ENCODE data around the gene CYB5R2. TPM values are rescaled to one million over a fixed set of nuclear protein-coding genes. Genes with fewer than 3 reads are reported as not detected.

CYB5R2 gene
- total RNA-seq, 1 donor from 2014 or later = 3.8 TPM

DNA sequence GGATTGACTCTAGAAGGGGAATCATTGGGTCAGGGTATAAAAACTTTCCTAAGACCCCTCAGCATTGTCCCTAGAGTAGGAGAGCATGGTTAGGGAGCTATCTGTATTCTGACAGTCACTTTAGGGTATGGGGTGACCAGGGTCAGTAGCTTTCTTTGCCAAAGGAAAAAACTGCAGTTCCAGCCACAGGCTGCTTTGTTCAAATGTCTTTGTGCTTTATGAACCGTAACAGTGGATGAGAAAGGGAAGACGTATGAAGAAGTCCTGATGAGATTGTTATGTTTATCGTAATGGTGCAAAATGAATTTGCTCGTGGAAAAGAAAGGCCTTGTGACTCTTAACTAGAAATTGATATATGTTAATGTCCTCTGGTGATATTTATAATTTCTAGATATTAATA lies 30.0 kb downstream of the CYB5R2 start:
- H3K4me1 Mint-ChIP-seq (ENCODE audit: low read depth) = no peaks in the 10 kb centered on the region
- no peaks in the 10 kb centered on the region for H3K9me3 Mint-ChIP-seq
- H3K27ac Mint-ChIP-seq = no peak overlapping the region
- no peak overlapping the region for H3K4me3 Mint-ChIP-seq (ENCODE audit: low read depth)
- intact Hi-C loops (cut with micrococcal nuclease) = no loop called here
- no peaks in the 10 kb centered on the region for H3K27me3 Mint-ChIP-seq (ENCODE audit: low read depth)
- DNase-seq (ENCODE audit: low spot score) = no peak
- H3K36me3 Mint-ChIP-seq (ENCODE audit: low read depth) = no peaks in the 10 kb centered on the region

DNA sequence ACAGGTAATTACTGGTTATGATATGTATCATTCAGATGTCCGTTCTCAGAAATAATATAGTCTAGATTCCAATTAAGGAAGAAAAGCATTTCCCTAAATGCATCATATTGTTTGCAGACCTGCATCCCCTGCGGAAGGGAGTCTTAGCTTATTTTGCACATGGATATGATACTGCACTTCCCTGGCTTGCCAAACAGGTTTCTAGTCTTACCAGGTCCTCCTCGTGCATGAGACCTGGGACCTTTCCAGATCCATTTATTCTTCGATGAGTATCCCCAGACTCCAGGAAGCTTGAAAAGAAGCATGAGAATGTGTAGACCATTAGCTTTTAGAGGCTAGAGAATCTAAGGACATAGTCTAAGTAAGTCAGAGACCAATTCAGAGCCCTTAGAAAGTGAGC lies 30.6 kb downstream of the CYB5R2 start:
- Mint-ChIP-seq H3K36me3 (ENCODE audit: low read depth) (no peaks in the 10 kb centered on the region), H3K4me3 (ENCODE audit: low read depth) (no peak overlapping the region)

DNA sequence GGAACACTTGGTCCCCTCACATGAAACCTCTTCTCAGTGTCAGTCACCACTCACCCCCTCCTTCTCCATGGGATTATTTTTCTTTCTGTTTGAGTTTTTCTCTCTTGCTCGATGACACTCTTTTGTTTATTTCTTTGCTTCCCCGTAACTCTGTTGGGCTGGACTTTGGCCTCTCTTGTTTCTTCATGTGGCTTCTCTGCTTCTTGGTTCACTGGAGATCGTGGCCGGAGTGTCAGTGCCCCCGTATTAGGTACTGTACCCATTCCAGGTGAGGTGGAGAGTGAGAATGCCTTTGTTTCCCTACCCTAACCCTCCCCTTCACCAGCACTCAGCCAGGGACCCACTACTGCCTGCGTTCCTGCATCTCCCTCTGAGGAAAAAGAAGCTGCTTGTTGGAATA lies 32.5 kb downstream of the CYB5R2 start:
- Mint-ChIP-seq H3K4me1 (ENCODE audit: low read depth) (no peaks in the 10 kb centered on the region), H3K36me3 (ENCODE audit: low read depth) (no peaks in the 10 kb centered on the region), H3K27me3 (ENCODE audit: low read depth) (no peaks in the 10 kb centered on the region), H3K27ac (no peak overlapping the region), H3K4me3 (ENCODE audit: low read depth) (no peak overlapping the region), H3K9me3 (no peaks in the 10 kb centered on the region)
- no peak for DNase-seq (ENCODE audit: low spot score)
- intact Hi-C loops (cut with micrococcal nuclease) = no loop called here

More for the DNA sequence above, 30.6 kb downstream of the CYB5R2 start:
- Mint-ChIP-seq H3K4me1 (ENCODE audit: low read depth) (no peaks in the 10 kb centered on the region), H3K9me3 (no peaks in the 10 kb centered on the region), H3K27ac (no peak overlapping the region), H3K27me3 (ENCODE audit: low read depth) (no peaks in the 10 kb centered on the region)
- DNase-seq (ENCODE audit: low spot score) = no peak
- intact Hi-C loops (cut with micrococcal nuclease) = no loop called here

DNA sequence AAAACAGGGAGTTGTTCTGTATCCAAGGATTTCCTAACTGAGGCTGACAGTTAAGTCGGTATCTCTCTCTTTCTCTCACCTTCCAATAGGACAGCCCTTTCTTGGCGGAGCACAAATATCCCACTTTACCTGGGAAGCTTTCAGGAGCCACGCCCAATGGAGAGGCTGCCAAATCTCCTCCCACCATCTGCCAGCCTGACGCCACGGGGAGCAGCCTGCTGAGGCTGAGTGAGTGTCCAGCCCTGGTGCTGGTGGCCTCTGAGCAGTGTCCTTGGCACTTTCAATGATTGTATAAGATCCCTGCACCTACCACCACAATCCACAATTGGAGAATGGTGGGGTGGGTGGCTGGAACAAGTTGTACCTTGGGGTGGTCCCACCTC lies 33.7 kb downstream of the CYB5R2 start:
- H3K27ac Mint-ChIP-seq = no peak overlapping the region
- no peaks in the 10 kb centered on the region for H3K27me3 Mint-ChIP-seq (ENCODE audit: low read depth)
- no peak overlapping the region for H3K4me3 Mint-ChIP-seq (ENCODE audit: low read depth)

DNA sequence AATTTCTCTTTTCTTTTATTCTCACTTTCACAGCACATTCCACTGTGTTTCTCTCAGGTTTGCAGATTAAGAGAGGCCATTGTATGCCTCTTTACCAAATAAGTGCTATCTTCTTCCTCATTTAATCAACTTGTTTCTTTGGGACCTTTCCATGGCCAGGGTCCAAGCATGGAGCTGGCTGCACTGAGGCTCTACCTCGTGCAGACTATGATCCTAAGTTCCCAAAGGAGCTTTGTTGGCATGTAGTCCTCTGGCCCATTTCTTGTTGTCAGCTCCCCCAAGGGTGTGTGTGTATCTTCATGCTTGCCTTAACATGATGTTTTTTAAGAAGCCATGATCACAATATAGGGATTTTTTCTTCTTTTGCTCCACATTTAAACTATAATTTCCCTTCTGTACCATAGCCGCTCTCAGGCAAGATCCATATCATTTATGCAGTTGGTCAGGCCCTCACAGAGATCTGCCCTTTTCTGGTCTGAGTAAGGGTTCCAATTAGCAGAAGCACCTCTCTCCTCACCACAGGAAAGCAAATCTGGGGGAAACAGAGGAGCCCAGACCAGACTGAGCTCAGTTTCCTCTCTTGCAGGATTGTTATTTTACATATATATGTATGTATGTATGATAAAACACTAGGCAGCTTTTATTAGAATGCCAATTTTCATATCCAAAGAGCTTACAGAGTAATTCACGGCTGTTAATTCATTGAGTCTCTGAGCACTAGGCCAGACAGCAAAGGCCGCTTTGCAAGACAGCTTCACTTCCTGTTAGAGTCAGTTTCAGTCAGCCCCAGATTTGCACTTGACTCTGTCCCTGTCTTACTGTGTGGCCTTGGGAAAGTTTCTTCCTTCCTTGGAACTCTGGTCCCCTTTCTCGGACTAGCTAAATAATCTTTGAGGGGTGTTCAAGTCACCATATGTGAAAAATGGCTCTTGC lies 34.3 kb downstream of the CYB5R2 start:
- no peak for DNase-seq (ENCODE audit: low spot score)
- intact Hi-C loops (cut with micrococcal nuclease) = no loop called here
- Mint-ChIP-seq H3K27ac (no peak overlapping the region), H3K27me3 (ENCODE audit: low read depth) (no peaks in the 10 kb centered on the region), H3K4me3 (ENCODE audit: low read depth) (no peak overlapping the region), H3K4me1 (ENCODE audit: low read depth) (no peaks in the 10 kb centered on the region), H3K36me3 (ENCODE audit: low read depth) (no peaks in the 10 kb centered on the region), H3K9me3 (no peaks in the 10 kb centered on the region)

More for the DNA sequence above, 33.7 kb downstream of the CYB5R2 start:
- DNase-seq (ENCODE audit: low spot score) = no peak
- H3K36me3 Mint-ChIP-seq (ENCODE audit: low read depth) = no peaks in the 10 kb centered on the region
- no peaks in the 10 kb centered on the region for H3K9me3 Mint-ChIP-seq
- no peaks in the 10 kb centered on the region for H3K4me1 Mint-ChIP-seq (ENCODE audit: low read depth)
- intact Hi-C loops (cut with micrococcal nuclease) = no loop called here

DNA sequence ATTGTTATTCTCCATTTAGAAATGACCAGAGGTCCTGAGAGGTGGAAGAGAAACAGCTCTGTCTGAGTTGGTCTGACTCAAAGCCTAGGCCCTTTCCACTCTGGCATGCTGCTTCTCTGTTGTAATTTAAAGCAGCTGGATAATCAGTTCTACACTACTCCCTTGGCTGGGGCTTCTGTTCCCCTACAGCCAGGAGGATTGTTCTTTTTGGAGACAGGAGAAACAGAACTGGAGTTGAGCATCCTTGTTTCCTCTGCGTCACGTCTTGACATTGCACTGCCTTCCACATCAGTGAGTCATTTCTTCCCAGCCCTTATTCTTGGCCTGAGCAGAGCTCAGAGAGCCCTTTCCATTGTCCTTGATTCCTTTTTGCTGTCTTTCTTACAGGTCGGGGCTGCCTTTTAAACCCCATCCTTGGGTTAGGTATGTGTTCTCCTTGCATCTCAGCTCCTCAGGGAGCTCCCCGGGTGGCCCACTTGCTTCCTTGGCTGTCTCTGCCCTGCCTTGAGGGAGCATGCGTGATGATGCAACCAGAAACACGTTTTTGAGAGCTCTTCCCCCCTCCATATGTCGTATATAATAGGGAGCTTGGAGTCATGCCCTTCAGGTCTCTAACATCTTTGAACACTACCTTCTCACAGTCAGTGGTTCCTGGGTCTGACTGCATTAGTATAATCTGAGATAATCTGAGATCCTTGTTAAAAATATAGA lies 35.7 kb downstream of the CYB5R2 start:
- H3K27ac Mint-ChIP-seq = no peak overlapping the region

DNA sequence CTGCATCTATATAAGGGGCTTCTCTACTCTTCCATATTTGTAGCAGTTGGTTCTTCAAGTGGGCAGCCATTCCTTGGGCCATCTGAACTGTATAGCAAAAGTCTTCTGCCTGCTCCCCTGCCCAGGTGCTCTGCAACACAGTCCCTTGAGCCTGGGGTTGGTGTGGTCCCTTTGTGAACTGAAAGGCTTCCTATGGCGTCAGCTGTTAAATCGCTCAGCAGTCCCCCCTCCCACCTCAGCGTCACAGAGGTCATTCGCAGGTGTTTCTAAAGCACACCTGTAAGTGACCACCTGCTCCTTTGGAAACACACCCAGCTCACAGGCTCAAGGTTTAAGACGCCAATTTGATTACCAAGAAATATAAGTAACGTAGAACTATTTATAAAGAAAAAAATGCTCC lies 37.0 kb downstream of the CYB5R2 start:
- Mint-ChIP-seq H3K4me1 (ENCODE audit: low read depth) (no peaks in the 10 kb centered on the region), H3K36me3 (ENCODE audit: low read depth) (no peaks in the 10 kb centered on the region), H3K9me3 (no peaks in the 10 kb centered on the region), H3K27ac (no peak overlapping the region), H3K4me3 (ENCODE audit: low read depth) (no peak overlapping the region), H3K27me3 (ENCODE audit: low read depth) (no peaks in the 10 kb centered on the region)
- DNase-seq (ENCODE audit: low spot score) = no peak
- intact Hi-C loops (cut with micrococcal nuclease) = no loop called here

More for the DNA sequence above, 35.7 kb downstream of the CYB5R2 start:
- no peaks in the 10 kb centered on the region for H3K4me1 Mint-ChIP-seq (ENCODE audit: low read depth)
- H3K27me3 Mint-ChIP-seq (ENCODE audit: low read depth) = no peaks in the 10 kb centered on the region
- H3K9me3 Mint-ChIP-seq = no peaks in the 10 kb centered on the region
- no peak for DNase-seq (ENCODE audit: low spot score)
- H3K4me3 Mint-ChIP-seq (ENCODE audit: low read depth) = no peak overlapping the region
- no peaks in the 10 kb centered on the region for H3K36me3 Mint-ChIP-seq (ENCODE audit: low read depth)
- intact Hi-C loops (cut with micrococcal nuclease) = no loop called here

DNA sequence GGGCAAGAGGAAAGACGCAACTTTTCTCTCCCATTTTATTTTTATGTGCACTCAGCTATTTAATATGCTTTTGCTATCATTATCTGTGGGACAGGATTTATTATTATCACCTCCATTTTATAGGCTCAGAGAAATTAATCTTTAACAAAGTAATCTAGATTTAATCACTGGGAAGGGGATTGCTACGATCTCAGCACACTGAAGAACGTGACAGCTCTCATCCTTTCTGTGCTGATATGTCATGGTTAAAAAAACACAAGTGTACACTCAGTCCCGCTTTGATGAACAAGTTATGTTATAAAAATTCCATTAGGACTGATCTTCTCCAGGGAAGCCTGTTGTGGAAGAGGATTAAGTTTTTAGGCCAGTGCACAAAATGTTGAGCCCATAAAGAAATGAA lies 37.6 kb downstream of the CYB5R2 start:
- no peak overlapping the region for H3K27ac Mint-ChIP-seq
- no peaks in the 10 kb centered on the region for H3K4me1 Mint-ChIP-seq (ENCODE audit: low read depth)
- no peak overlapping the region for H3K4me3 Mint-ChIP-seq (ENCODE audit: low read depth)
- no peak for DNase-seq (ENCODE audit: low spot score)
- H3K27me3 Mint-ChIP-seq (ENCODE audit: low read depth) = no peaks in the 10 kb centered on the region
- intact Hi-C loops (cut with micrococcal nuclease) = no loop called here
- H3K36me3 Mint-ChIP-seq (ENCODE audit: low read depth) = no peaks in the 10 kb centered on the region
- H3K9me3 Mint-ChIP-seq = no peaks in the 10 kb centered on the region

DNA sequence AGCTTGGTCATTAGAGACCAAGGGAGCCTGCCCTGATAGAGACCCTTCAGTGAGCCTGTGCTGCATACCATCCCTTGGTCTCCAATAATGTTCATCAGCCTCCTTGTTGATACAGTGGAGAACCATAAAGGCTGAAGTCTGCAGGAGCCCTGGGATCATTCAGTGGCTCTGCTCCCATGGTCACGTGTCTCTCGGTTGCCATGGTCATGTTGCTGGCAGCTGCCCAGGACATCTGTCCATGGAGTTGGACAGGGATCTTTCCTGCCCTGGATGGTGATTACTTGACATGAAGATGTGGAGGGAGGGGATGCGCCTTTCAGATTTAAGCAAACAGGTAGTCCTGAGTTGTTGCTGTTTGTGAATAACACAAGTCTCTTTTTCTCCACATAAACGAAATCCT lies 38.2 kb downstream of the CYB5R2 start:
- intact Hi-C loops (cut with micrococcal nuclease) = no loop called here
- no peaks in the 10 kb centered on the region for H3K9me3 Mint-ChIP-seq
- no peaks in the 10 kb centered on the region for H3K36me3 Mint-ChIP-seq (ENCODE audit: low read depth)
- H3K4me1 Mint-ChIP-seq (ENCODE audit: low read depth) = no peaks in the 10 kb centered on the region
- no peak for DNase-seq (ENCODE audit: low spot score)
- no peak overlapping the region for H3K27ac Mint-ChIP-seq
- no peaks in the 10 kb centered on the region for H3K27me3 Mint-ChIP-seq (ENCODE audit: low read depth)
- H3K4me3 Mint-ChIP-seq (ENCODE audit: low read depth) = no peak overlapping the region

DNA sequence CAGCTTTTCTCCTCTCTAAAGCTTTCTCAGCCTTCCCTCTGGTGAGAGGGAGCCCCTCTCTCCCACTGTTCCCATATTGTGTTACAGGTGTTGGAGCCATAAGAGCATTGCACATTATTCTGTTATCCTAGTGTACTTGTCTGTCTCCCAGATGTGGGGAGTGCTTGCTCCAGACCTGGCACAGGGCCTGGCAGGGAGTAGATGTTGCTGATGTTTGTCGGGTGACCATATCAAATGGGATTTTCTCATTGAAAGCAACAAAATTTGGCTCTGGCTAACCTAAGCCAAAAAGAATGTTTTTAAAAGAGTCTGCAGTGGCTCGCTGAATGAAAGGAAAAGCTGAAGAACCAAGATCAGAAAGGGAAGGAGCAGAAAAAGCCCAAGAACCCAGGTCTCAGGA lies 41.1 kb downstream of the CYB5R2 start:
- H3K27me3 Mint-ChIP-seq (ENCODE audit: low read depth) = no peaks in the 10 kb centered on the region
- intact Hi-C loops (cut with micrococcal nuclease) = no loop called here
- no peak overlapping the region for H3K4me3 Mint-ChIP-seq (ENCODE audit: low read depth)
- H3K36me3 Mint-ChIP-seq (ENCODE audit: low read depth) = no peaks in the 10 kb centered on the region
- no peaks in the 10 kb centered on the region for H3K4me1 Mint-ChIP-seq (ENCODE audit: low read depth)
- H3K27ac Mint-ChIP-seq = no peak overlapping the region
- no peaks in the 10 kb centered on the region for H3K9me3 Mint-ChIP-seq
- no peak for DNase-seq (ENCODE audit: low spot score)

DNA sequence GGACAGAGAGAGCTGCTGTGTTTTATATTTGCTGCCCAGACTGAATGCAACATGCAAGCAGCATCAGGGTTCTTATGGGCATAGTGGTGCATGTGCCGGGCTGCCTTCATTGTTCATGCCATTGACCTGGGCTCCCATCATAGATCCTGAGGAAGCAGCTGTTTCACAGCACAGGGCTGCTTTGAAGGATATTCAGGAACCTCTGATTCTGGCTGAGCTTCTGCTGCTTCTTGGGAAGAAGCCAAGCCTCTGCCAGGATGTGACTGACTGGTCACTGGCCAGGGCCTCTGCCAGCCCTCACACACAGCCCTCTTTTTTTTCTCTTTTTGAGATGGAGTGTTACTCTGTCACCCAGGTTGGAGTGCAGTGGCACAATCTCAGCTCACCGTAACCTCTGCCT lies 43.3 kb downstream of the CYB5R2 start:
- Mint-ChIP-seq H3K4me3 (ENCODE audit: low read depth) (no peak overlapping the region), H3K9me3 (no peaks in the 10 kb centered on the region), H3K36me3 (ENCODE audit: low read depth) (no peaks in the 10 kb centered on the region), H3K27ac (no peak overlapping the region), H3K27me3 (ENCODE audit: low read depth) (no peaks in the 10 kb centered on the region), H3K4me1 (ENCODE audit: low read depth) (no peaks in the 10 kb centered on the region)
- intact Hi-C loops (cut with micrococcal nuclease) = no loop called here
- no peak for DNase-seq (ENCODE audit: low spot score)

DNA sequence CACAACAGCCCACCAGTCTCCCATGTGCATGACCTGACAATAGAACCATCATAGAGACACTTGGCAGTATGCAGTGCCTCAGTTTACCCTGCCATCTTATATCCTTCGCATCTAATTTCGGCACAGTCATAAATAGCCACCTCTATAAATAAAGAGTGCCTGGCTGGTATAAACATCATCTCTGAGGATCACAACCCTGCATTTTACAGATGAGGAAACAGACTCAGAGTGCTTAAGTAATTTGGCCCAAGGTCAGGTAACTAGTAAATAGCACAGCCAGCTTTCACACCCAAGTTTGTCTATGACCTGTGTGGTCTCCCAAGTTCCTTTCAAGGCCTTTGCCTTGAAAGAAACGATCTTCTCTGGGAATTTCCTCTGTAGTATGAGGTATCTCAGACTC lies 44.6 kb downstream of the CYB5R2 start:
- H3K27me3 Mint-ChIP-seq (ENCODE audit: low read depth) = no peaks in the 10 kb centered on the region
- H3K4me3 Mint-ChIP-seq (ENCODE audit: low read depth) = no peak overlapping the region
- no peak overlapping the region for H3K27ac Mint-ChIP-seq
- H3K36me3 Mint-ChIP-seq (ENCODE audit: low read depth) = no peaks in the 10 kb centered on the region
- H3K9me3 Mint-ChIP-seq = no peaks in the 10 kb centered on the region
- no peak for DNase-seq (ENCODE audit: low spot score)
- H3K4me1 Mint-ChIP-seq (ENCODE audit: low read depth) = no peaks in the 10 kb centered on the region
- intact Hi-C loops (cut with micrococcal nuclease) = no loop called here

DNA sequence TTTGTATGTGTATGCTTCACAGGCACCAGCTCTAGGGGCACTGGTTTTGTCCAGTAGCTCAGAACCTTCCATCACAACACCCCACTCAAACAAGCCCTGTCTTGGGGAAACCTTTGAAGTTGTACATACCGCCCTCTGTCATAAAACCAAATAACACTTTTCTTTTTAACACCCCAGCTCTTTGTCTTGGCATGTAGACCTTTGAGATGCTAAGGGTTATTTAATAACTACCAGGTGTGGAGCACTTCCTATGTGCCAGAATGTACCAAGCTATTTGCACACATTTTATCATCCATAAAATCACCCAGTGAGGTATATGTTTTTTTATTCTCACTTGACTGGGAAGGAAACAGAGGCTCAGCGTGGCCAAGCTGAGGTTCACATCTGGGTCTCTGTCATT lies 50.6 kb downstream of the CYB5R2 start:
- Mint-ChIP-seq H3K4me3 (ENCODE audit: low read depth) (no peak overlapping the region), H3K9me3 (no peaks in the 10 kb centered on the region), H3K27me3 (ENCODE audit: low read depth) (no peaks in the 10 kb centered on the region), H3K27ac (no peak overlapping the region), H3K4me1 (ENCODE audit: low read depth) (no peaks in the 10 kb centered on the region), H3K36me3 (ENCODE audit: low read depth) (no peaks in the 10 kb centered on the region)
- no peak for DNase-seq (ENCODE audit: low spot score)
- intact Hi-C loops (cut with micrococcal nuclease) = no loop called here

Data from activated T-helper 2 cell treated with anti-CD3 and anti-CD28 coated beads, Interferon-gamma antibody, Interleukin-2, Interleukin-4, amounts not matched to agents 10 μg/mL and 5 μg/mL and 100 μg/mL, durations not matched to agents 14 hours and 24 hours and 36 hours (primary cell).